GM18517 (cell line): ENCODE data around the gene CHAD.
A peak's percentile ranks its signal among the peaks of the same experiment; 100 is the strongest.

ENCODE experiments used
- ATAC-seq: cut with Tn5 transposase; IDR thresholded peaks from one replicate; pipeline ENCODE4 v1.9.1; 2021; ENCODE audit warnings: mild to moderate bottlenecking, moderate library complexity; ENCODE audit not compliant: unreplicated experiment

The CHAD gene

GRCh38 chr17:50468304-50469207 is at the start of gene CHAD:
Gene CHAD (minus strand): TSS chr17:50468880. CDS start chr17:50468813, 67 bp downstream.
- ATAC-seq, result no peak

- no peak for ATAC-seq
Measured at GRCh38 chr17:50517504-50518383, 49.1 kb upstream of the CHAD start.

- no peak for ATAC-seq
Measured at GRCh38 chr17:50517011-50517410, 48.3 kb upstream of the CHAD start.

- ATAC-seq, result no peak
Measured at GRCh38 chr17:50514936-50515702, 46.4 kb upstream of the CHAD start.

- no peak for ATAC-seq
Measured at GRCh38 chr17:50514388-50514787, 45.7 kb upstream of the CHAD start.

GRCh38 chr17:50513495-50513894 is 44.8 kb upstream of the CHAD start:
- ATAC-seq, result no peak

- ATAC-seq, result peak; percentile 88
Measured at GRCh38 chr17:50511058-50511457, 42.4 kb upstream of the CHAD start.

- ATAC-seq, result no peak
Measured at GRCh38 chr17:50508573-50509460, 40.1 kb upstream of the CHAD start.

DNA sequence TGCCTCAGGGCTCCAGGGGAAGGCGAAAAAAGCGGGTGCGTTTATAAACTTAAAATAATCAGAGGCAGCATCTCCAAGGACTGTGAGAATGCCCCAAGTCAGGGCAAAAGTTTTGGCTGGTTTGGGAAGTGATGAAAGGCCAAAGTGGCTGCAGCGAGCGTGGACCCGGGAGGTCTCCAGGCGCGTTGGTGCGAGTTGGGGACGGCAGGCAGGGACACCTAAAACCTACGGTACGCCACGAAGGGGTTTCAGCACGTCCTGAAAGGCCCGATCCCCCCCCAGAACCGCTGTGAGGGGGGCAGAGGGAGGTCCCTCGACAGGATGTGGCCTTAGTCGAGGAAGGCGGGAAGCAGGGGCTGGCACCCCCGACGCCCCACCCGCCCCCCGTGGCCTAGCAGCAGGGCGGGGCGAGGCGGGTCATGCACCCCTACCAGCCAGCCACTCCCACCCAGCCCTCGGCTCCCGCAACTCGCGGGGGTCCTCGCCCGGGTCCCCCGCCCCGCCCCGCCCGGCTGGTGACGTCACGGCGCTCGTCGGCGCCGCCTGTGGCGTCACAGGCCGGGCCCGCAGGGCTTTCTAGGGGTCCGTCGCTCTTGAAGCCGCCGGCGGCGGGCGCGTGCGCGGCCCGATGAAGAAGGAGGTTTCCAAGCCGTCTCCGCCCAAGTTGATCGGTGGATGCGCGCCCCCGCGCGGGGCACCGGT is 39.3 kb upstream of the CHAD start, which contains the start of gene MYCBPAP:
Gene MYCBPAP (plus strand): TSS at position 569 of the 702 bp plus-strand sequence. CDS start 236 bp downstream, outside the sequence.
- no peak for ATAC-seq

DNA sequence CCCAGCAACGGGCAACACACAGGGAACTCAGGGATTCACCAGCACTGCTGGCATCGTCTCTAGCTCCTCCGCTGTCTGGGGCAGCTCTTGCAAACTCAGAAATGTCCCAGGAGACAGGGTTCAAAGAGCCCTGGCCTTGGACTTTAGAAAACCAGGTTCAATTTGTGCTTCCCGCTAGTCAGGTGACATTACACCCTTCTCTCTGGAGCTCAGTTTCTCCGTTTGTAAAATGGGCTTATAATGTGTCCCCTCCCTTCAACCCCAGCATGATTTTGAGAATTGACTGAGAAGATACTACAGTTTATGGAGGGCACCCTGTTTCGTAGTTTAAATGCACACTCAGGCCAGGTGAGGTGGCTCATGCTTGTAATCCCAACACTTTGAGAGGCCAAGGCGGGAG is 37.6 kb upstream of the CHAD start:
- no peak for ATAC-seq

- no peak for ATAC-seq
Measured at GRCh38 chr17:50505591-50506130, 37.0 kb upstream of the CHAD start.

DNA sequence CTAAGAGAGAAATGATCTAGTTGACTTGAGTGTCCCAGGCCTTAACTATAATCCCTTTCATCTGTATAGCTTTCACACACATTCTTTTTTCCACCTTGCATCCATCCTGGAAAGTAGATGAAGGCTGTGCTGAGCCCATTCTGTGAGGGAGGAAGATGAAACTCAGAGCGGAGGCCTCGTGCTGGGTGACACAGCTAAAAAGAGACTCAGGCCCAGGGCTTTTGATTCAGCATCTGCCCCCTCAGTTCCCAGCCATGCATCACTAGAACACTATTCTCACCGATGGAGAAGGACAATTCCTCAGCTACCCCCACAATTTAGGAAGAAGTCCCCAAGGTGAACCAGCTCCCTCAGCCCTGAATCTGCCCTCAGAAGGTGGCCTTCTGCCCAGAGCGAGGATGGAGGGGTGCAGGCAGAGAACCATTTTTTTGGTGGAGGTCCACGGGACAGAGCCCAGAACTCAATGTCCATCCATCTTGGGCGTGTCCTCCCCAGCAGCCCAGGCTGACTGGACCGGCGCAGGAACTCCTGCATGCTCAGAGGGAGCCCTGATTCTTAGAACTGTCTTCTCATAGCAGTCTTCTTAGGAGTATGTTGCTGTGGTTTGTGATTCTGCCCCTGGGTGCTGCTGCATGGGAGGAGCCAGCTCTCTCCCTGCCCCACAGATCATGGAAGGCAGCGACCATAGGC is 33.8 kb upstream of the CHAD start:
- no peak for ATAC-seq

- no peak for ATAC-seq
Measured at GRCh38 chr17:50501054-50501453, 32.4 kb upstream of the CHAD start.

DNA sequence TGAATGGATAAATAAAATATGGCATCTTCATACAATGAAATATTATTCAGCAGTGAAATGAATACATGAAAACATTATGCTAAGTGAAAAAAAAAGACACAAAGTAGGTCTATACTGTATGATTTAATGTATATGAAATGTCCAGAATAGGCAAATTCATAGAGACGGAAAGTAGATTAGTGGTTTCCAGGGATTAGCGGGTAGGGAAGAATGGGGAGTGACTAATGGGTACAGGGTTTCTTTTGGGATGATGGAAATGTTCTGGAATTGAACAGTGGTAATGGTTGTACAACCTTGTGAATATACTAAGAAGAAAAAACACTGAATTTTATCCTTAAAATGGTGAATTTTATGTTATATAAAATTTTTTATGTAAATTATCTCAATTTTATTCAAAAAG is 31.0 kb upstream of the CHAD start:
- ATAC-seq, result no peak

DNA sequence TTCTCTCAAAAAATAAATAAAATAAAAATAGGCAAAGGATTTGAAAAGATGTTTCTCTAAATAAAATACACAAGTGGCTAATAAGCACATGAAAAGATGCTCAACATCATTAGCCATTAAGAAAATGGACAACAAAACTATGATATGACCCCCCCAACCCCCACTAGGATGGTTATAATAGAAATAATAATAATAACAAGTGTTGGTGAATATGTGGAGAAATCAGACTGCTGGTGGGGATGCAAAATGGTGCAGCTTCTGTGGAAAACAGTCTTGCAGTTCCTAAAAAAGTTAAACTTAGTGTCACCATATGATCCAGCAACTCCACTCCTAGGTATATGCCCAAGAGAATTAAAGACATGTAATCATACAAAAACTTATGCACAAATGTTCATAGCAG is 30.6 kb upstream of the CHAD start:
- ATAC-seq, result no peak

- ATAC-seq, result no peak
Measured at GRCh38 chr17:50498021-50498874, 29.6 kb upstream of the CHAD start.

GRCh38 chr17:50495918-50496317 is 27.2 kb upstream of the CHAD start:
- no peak for ATAC-seq
